GM12878 (cell line): ENCODE measurements around the gene NTSR1.

Experiments used
- ATF7 ChIP-seq: fragments of 450-650 bp; IDR thresholded peaks from 2 replicates; pipeline ENCODE4 v1.6.1; 2016; ENCODE audit warnings: low read depth, mild to moderate bottlenecking
- EP300 ChIP-seq, 2 experiments: fragments of 150-350 bp in 1 of 2; IDR thresholded peaks; 2 replicates each; pipeline ENCODE4 v1.6.1; 2011 to 2012; ENCODE audit warnings: low read depth in 2 of 2, low read length in 2 of 2, borderline replicate concordance in 1 of 2, improper control_type of control experiment in 1 of 2, inconsistent platforms in 1 of 2; ENCODE audit not compliant: control insufficient read depth in 1 of 2
- FOS ChIP-seq: IDR thresholded peaks from 3 replicates; pipeline ENCODE4 v1.6.1; 2011; ENCODE audit warnings: borderline replicate concordance; ENCODE audit not compliant: insufficient read length; ENCODE audit errors: extremely low read depth
- FOXM1 ChIP-seq: IDR thresholded peaks from 2 replicates; pipeline ENCODE4 v1.6.1; 2012; ENCODE audit warnings: low read depth, mild to moderate bottlenecking, inconsistent platforms, low read length, moderate library complexity
- KDM1A ChIP-seq: fragments of 200-600 bp; sonication (generic); IDR thresholded peaks from 2 replicates; pipeline ENCODE4 v1.6.1; 2016; ENCODE audit warnings: borderline replicate concordance
- POLR2A ChIP-seq: IDR thresholded peaks from 2 replicates; pipeline ENCODE4 v1.6.1; 2011; ENCODE audit warnings: low read depth, mild to moderate bottlenecking, low read length
- POLR2AphosphoS2 ChIP-seq: IDR thresholded peaks from 2 replicates; pipeline ENCODE4 v1.6.1; 2011; ENCODE audit warnings: low read depth, mild to moderate bottlenecking, low read length, improper control_type of control experiment, moderate library complexity
- SP1 ChIP-seq: IDR thresholded peaks from one replicate; pipeline ENCODE4 v1.6.1; 2011; ENCODE audit warnings: low read depth, low read length
- STAT1 ChIP-seq: fragments of 450-650 bp; conservative IDR thresholded peaks from 2 replicates; pipeline ENCODE4 v1.6.1; 2014; ENCODE audit warnings: antibody characterized with exemption, mild to moderate bottlenecking
- TARDBP ChIP-seq: IDR thresholded peaks from 2 replicates; pipeline ENCODE4 v1.6.1; 2016; ENCODE audit warnings: borderline replicate concordance
- TCF12 ChIP-seq: IDR thresholded peaks from 2 replicates; pipeline ENCODE4 v1.6.1; 2011; ENCODE audit warnings: low read depth, mild to moderate bottlenecking, low read length
- TF ChIP-seq, protein P1 (sequence below), 3 experiments: IDR thresholded peaks in 2 of 3; conservative IDR thresholded peaks in 1 of 3; 2 replicates each; pipeline ENCODE4 v1.5.1; 2011; ENCODE audit warnings: low read depth in 3 of 3, low read length in 3 of 3, mild to moderate bottlenecking in 3 of 3, control low read depth in 2 of 3, moderate library complexity in 2 of 3, inconsistent platforms in 1 of 3, mixed read lengths in 1 of 3; ENCODE audit not compliant: control insufficient read depth in 2 of 3, insufficient read depth in 1 of 3; ENCODE audit errors: extremely low read depth in 1 of 3
- TF ChIP-seq, protein P2 (sequence below): IDR thresholded peaks from 2 replicates; pipeline ENCODE4 v1.6.1; 2012; ENCODE audit warnings: mild to moderate bottlenecking, low read depth, low read length

- TF ChIP-seq, protein P1, sequence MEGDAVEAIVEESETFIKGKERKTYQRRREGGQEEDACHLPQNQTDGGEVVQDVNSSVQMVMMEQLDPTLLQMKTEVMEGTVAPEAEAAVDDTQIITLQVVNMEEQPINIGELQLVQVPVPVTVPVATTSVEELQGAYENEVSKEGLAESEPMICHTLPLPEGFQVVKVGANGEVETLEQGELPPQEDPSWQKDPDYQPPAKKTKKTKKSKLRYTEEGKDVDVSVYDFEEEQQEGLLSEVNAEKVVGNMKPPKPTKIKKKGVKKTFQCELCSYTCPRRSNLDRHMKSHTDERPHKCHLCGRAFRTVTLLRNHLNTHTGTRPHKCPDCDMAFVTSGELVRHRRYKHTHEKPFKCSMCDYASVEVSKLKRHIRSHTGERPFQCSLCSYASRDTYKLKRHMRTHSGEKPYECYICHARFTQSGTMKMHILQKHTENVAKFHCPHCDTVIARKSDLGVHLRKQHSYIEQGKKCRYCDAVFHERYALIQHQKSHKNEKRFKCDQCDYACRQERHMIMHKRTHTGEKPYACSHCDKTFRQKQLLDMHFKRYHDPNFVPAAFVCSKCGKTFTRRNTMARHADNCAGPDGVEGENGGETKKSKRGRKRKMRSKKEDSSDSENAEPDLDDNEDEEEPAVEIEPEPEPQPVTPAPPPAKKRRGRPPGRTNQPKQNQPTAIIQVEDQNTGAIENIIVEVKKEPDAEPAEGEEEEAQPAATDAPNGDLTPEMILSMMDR (IDR thresholded peaks at IDR 0.05 in 2 of 3, conservative IDR thresholded peaks at IDR 0.05 in 1 of 3; ENCODE audit: control insufficient read depth in 2 of 3, extremely low read depth in 1 of 3, insufficient read depth in 1 of 3, low read depth in 3 of 3, low read length in 3 of 3), result no peak
- no peak for TF ChIP-seq SP1
- no peak for TF ChIP-seq TCF12
- TF ChIP-seq TARDBP, result no peak
- TF ChIP-seq FOXM1, result no peak
- TF ChIP-seq STAT1, result no peak
- no peak for TF ChIP-seq POLR2A
- TF ChIP-seq EP300 (IDR thresholded peaks at IDR 0.05; ENCODE audit: borderline replicate concordance in 1 of 2, control insufficient read depth in 1 of 2, low read depth in 2 of 2, low read length in 2 of 2), result no peak
- no peak for TF ChIP-seq POLR2AphosphoS2
- TF ChIP-seq KDM1A, result no peak
- TF ChIP-seq ATF7, result no peak
- no peak for TF ChIP-seq FOS
- TF ChIP-seq, protein P2, sequence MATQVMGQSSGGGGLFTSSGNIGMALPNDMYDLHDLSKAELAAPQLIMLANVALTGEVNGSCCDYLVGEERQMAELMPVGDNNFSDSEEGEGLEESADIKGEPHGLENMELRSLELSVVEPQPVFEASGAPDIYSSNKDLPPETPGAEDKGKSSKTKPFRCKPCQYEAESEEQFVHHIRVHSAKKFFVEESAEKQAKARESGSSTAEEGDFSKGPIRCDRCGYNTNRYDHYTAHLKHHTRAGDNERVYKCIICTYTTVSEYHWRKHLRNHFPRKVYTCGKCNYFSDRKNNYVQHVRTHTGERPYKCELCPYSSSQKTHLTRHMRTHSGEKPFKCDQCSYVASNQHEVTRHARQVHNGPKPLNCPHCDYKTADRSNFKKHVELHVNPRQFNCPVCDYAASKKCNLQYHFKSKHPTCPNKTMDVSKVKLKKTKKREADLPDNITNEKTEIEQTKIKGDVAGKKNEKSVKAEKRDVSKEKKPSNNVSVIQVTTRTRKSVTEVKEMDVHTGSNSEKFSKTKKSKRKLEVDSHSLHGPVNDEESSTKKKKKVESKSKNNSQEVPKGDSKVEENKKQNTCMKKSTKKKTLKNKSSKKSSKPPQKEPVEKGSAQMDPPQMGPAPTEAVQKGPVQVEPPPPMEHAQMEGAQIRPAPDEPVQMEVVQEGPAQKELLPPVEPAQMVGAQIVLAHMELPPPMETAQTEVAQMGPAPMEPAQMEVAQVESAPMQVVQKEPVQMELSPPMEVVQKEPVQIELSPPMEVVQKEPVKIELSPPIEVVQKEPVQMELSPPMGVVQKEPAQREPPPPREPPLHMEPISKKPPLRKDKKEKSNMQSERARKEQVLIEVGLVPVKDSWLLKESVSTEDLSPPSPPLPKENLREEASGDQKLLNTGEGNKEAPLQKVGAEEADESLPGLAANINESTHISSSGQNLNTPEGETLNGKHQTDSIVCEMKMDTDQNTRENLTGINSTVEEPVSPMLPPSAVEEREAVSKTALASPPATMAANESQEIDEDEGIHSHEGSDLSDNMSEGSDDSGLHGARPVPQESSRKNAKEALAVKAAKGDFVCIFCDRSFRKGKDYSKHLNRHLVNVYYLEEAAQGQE, result no peak
Measured at GRCh38 chr20:62693524-62693922, 15.1 kb upstream of the NTSR1 start.
